ENCODE results near the gene TEX13A.

Gene TEX13A

DNA sequence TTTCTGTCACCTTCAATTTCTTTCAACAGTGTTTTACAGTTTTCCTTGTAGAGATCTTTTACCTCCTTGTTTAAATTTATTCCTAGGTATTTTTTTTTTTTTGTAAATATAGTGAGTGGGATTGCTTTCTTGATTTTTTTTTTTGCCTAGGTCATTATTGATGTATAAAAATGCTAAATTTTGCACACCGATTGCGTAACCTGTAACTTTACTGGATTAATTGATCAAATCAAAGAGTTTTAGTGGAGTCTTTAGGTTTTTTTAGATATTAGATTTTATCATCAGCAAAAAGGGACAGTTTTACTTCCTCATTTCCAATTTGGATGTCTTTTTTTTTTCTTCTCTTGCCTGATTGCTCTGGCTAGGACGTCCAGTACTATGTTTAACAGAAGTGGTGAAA, 40.9 kb downstream of the TEX13A start:
- in situ Hi-C loops (cut with MboI; ENCODE audit: low sequenced_read_pairs), result no loop called here

DNA sequence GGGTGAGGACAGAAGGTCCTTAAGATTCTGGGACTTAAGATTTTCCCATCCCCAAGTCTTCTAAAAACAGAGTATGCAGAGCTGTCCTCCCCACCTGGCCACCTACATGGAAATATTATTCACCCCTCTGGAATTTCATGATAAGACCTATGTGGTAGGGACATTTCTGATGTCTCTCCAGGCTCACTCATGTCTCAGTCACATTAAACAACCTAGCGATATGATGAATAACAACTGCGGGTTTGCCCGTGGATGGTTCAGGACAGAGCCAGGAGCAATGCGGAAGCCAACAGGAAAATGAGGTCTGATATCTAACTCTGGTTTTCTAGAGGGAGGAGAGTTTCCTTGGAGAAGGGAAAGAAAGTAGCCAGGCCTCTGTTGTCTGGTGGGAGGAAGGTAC, 47.4 kb downstream of the TEX13A start:
- in situ Hi-C loops (cut with MboI; ENCODE audit: low sequenced_read_pairs), result no loop called here
